ENCODE data around the gene HSPA8. TPM values are rescaled to one million over a fixed set of nuclear protein-coding genes. Genes with fewer than 3 reads are reported as not detected.

Gene HSPA8
- total RNA-seq, 3 donors from 2014 or later: 691 to 851 (median 698) TPM

GRCh38 chr11:123080015-123080414 lies 18.1 kb upstream of the HSPA8 start:
- Histone ChIP-seq H3K36me3 (no peaks in the 10 kb centered on the region), H3K4me1 (no peaks in the 10 kb centered on the region), H3K9me3 (no peaks in the 10 kb centered on the region), H3K4me3 (no peak overlapping the region), H3K27me3 (no peaks in the 10 kb centered on the region), H3K27ac (no peak overlapping the region)
- intact Hi-C loops (cut with DNase I; ENCODE audit: low total_unique reads): no loop called here
- TF ChIP-seq CTCF (IDR thresholded peaks at IDR 0.05) (no peak), POLR2A (IDR thresholded peaks at IDR 0.05) (no peak), POLR2AphosphoS5 (IDR thresholded peaks at IDR 0.05) (no peak)
- no peak for DNase-seq (ENCODE audit: low spot score in 2 of 2)

- H3K27me3 ChIP-seq: no peaks in the 10 kb centered on the region
- no peak overlapping the region for H3K27ac ChIP-seq
- no peaks in the 10 kb centered on the region for H3K4me1 ChIP-seq
- DNase-seq (ENCODE audit: low spot score in 2 of 2): no peak
- intact Hi-C loops (cut with DNase I; ENCODE audit: low total_unique reads): no loop called here
- no peaks in the 10 kb centered on the region for H3K9me3 ChIP-seq
- H3K36me3 ChIP-seq: no peaks in the 10 kb centered on the region
- TF ChIP-seq POLR2AphosphoS5 (IDR thresholded peaks at IDR 0.05): no peak
- TF ChIP-seq POLR2A (IDR thresholded peaks at IDR 0.05): no peak
- TF ChIP-seq CTCF (IDR thresholded peaks at IDR 0.05): no peak
- H3K4me3 ChIP-seq: no peak overlapping the region
These were observed 14.5 kb upstream of the HSPA8 start for GRCh38 chr11:123076484-123076883.

- Histone ChIP-seq H3K27ac (no peak overlapping the region), H3K4me1 (no peaks in the 10 kb centered on the region), H3K36me3 (no peaks in the 10 kb centered on the region), H3K9me3 (no peaks in the 10 kb centered on the region), H3K4me3 (no peak overlapping the region), H3K27me3 (no peaks in the 10 kb centered on the region)
- DNase-seq (ENCODE audit: low spot score in 2 of 2): no peak
- intact Hi-C loops (cut with DNase I; ENCODE audit: low total_unique reads): no loop called here
- no peak for TF ChIP-seq CTCF (IDR thresholded peaks at IDR 0.05)
- no peak for TF ChIP-seq POLR2A (IDR thresholded peaks at IDR 0.05)
- TF ChIP-seq POLR2AphosphoS5 (IDR thresholded peaks at IDR 0.05): no peak
These were observed 11.6 kb upstream of the HSPA8 start for GRCh38 chr11:123073343-123074057.

- intact Hi-C loops (cut with DNase I; ENCODE audit: low total_unique reads): no loop called here
- H3K36me3 ChIP-seq: no peaks in the 10 kb centered on the region
- no peak overlapping the region for H3K4me3 ChIP-seq
- TF ChIP-seq CTCF (IDR thresholded peaks at IDR 0.05) (no peak), POLR2A (IDR thresholded peaks at IDR 0.05) (no peak)
- H3K27ac ChIP-seq: peak overlapping the region in 1 of 2 donors; percentile 4
- H3K27me3 ChIP-seq: no peaks in the 10 kb centered on the region
- DNase-seq (ENCODE audit: low spot score in 2 of 2): no peak
- no peaks in the 10 kb centered on the region for H3K9me3 ChIP-seq
- H3K4me1 ChIP-seq: no peaks in the 10 kb centered on the region
These were observed 10.8 kb upstream of the HSPA8 start for GRCh38 chr11:123072762-123073161.

GRCh38 chr11:123072332-123072761 lies 10.4 kb upstream of the HSPA8 start:
- Histone ChIP-seq H3K27ac (peak overlapping the region; percentile 4 to 52), H3K4me1 (no peaks in the 10 kb centered on the region), H3K4me3 (no peak overlapping the region), H3K27me3 (no peaks in the 10 kb centered on the region), H3K9me3 (no peaks in the 10 kb centered on the region), H3K36me3 (no peaks in the 10 kb centered on the region)
- intact Hi-C loops (cut with DNase I; ENCODE audit: low total_unique reads): no loop called here
- no peak for TF ChIP-seq CTCF (IDR thresholded peaks at IDR 0.05)
- TF ChIP-seq POLR2A (IDR thresholded peaks at IDR 0.05): no peak
- TF ChIP-seq POLR2AphosphoS5 (IDR thresholded peaks at IDR 0.05): no peak
- DNase-seq (ENCODE audit: low spot score in 2 of 2): peak; percentile 63 to 85

Measured in breast epithelium (tissue), 4 donors.